Natural killer cell treated with Interleukin-12 subunit alpha and Interleukin-12 subunit beta and Interleukin-15 and Interleukin-18, amount 100 ng/mL, for 72 hours (primary cell): ENCODE data around the gene IFITM5. TPM values are rescaled to one million over a fixed set of nuclear protein-coding genes. Genes with fewer than 3 reads are reported as not detected.

Source experiments
- ATAC-seq, 2 donors: fragments of 150-1000 bp; cut with Tn5 transposase in 1 of 2; sonication (Bioruptor Pico), chemical (Tn5 transposase) in 1 of 2; 2 replicates each; pipeline ENCODE4 v1.10.0; 2021
- DNase-seq: peaks from one replicate; pipeline ENCODE4 v3.0.0; 2022; ENCODE audit warnings: low spot score
- H3K27ac Mint-ChIP-seq, 2 donors: 1 replicate in 1 of 2; 2 replicates in 1 of 2; pipeline ENCODE4 v1.8.0; 2022; ENCODE audit warnings: mixed read lengths in 2 of 2, mild to moderate bottlenecking in 1 of 2, moderate library complexity in 1 of 2
- H3K27me3 Mint-ChIP-seq, 2 donors: 1 replicate in 1 of 2; 2 replicates in 1 of 2; pipeline ENCODE4 v1.8.0; 2022; ENCODE audit warnings: mixed read lengths in 2 of 2
- H3K36me3 Mint-ChIP-seq: one replicate; pipeline ENCODE4 v1.8.0; 2022; ENCODE audit warnings: mixed read lengths
- H3K4me1 Mint-ChIP-seq, 2 donors: 1 replicate in 1 of 2; 2 replicates in 1 of 2; pipeline ENCODE4 v1.8.0; 2022; ENCODE audit warnings: low read depth in 2 of 2, mixed read lengths in 2 of 2, mild to moderate bottlenecking in 1 of 2
- H3K4me3 Mint-ChIP-seq: one replicate; pipeline ENCODE4 v1.8.0; 2022; ENCODE audit warnings: mixed read lengths
- H3K9me3 Mint-ChIP-seq: 2 replicates; pipeline ENCODE4 v1.8.0; 2022; ENCODE audit warnings: mixed read lengths
- total RNA-seq, 2 donors: library from RNA; stranded (reverse); gene quantifications; one replicate each; pipeline ENCODE4 v1.2.3, GENCODE V29; 2022

IFITM5 gene
- total RNA-seq, 2 donors from 2014 or later = not detected

DNA sequence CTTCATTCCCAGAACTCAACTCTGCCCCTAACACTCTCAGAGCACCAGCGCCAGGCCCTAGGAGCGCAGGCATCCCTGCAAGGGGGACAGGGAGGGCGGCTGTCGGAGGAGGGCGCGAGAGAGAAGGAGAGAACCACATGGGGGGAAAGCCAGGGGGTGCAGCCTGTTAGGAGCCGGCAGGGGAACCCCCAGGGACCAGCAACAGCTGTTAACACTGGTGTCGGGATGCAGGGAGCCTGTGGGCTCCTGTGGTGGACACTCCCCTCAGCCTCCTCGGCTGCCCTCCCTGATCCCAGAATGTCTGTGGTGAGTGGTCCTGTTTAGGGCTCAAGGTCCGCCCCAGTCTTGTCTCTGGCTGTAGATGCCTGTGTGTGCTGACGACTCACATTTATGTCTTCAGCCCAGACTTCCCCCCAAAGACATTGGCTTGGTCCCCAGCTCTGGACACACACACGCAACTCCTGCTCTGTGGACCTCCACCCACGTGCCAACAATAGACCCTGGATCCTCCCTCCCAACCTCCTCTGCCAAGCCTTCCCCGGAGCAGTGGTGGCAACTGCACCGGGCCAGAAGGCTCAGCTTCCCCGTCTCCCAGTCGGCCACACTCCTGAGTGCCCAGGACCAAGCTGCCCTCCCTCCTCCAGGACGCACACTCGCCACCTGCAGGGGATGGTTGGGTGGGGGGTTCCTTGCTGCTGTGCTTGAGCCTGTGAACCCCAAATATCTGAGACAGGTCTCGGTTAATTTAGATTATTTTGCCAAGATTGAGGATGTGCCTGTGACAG is 817 bp upstream of the IFITM5 start:
- no peak overlapping the region for H3K4me3 Mint-ChIP-seq

DNA sequence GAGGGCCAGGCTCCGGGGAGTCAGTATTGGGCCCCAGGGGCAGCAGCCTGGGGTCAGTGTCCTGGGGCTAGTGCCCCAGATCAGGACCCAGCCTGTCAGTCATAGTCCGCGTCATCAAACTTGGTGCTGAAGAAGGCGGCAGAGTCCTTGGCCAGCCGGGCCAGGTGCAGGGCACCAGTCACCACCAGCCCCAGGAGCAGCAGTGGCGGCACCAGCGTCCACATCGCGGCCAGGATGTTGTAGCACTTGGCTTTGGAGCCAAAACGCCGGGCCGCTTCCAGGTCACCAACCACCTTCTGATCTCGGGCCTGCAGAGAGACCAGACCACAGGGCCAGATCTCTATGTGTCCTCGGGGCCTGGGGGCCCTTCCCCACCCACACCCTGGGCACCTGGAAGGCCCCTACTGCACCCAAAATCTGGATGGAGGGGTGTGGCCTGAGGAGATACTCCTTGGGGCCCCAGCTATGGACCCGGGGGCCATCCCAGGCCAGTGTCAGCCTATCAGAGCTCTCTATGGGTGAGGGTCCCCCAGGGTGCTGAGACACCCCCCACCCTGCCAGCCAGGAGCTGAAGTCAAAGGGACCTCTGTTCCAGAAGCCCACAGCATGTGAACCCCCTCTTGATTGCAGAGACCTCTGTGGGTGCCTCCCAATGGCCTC is 790 bp downstream of the IFITM5 start:
- Mint-ChIP-seq H3K27me3 (peaks cover 0 to 2% of the 10 kb centered on the region in 2 donors), H3K4me1 (peaks cover 13 to 16% of the 10 kb centered on the region in 2 donors), H3K9me3 (no peaks in the 10 kb centered on the region), H3K27ac (no peak overlapping the region), H3K36me3 (no peaks in the 10 kb centered on the region), H3K4me3 (no peak overlapping the region)
- peak; percentile 44 for DNase-seq
- ATAC-seq = no peak

More for the DNA sequence above, 817 bp upstream of the IFITM5 start:
- DNase-seq = no peak
- no peak overlapping the region for H3K27ac Mint-ChIP-seq
- peaks cover 0 to 2% of the 10 kb centered on the region in 2 donors for H3K27me3 Mint-ChIP-seq
- H3K9me3 Mint-ChIP-seq = no peaks in the 10 kb centered on the region
- no peaks in the 10 kb centered on the region for H3K36me3 Mint-ChIP-seq
- no peak for ATAC-seq
- H3K4me1 Mint-ChIP-seq = peaks cover 13 to 16% of the 10 kb centered on the region in 2 donors

DNA sequence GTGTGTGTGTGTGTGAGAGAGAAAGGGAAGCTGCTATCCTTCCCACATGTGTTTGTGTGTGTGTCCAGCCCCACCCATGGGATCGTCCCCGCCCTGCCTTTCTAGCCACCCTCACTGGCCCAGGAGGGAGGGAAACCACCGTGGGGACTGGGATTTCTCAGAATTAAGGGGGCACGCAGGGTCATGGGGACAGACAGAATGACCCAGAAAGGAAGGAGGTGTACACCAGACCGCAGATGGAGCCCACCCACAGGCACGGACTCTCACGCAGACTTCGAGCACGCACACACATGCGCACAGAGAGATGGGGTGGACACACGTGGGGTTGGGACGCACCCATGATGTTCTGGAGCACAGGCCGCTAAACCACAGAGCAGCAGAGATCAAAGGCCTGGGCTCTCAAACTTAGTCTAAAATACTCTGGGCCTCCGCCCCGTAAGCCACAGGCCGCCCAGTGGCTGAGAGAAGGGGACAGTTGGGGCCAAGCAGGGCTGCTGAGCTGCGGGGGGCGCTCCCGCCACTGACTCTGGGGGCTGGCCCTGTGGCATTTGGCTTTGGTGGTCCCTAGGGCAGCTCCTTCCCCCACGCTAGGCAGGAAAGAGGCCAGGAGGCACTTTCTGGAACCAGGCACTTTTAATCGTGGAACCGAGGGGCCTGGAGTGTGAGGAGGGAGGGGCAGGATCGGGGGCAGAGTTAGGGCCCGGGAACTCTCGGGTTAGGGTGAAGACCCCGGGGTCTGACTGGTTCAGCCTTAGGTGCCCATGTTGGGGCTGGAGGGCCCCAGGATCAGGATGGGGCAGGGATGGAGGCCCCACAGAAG is 1.5 kb downstream of the IFITM5 start:
- ATAC-seq (peak; percentile 74 to 76), DNase-seq (peak; percentile 52)
- no peaks in the 10 kb centered on the region for H3K36me3 Mint-ChIP-seq
- no peaks in the 10 kb centered on the region for H3K9me3 Mint-ChIP-seq
- H3K4me3 Mint-ChIP-seq = peak overlapping the region; percentile 66
- no peaks in the 10 kb centered on the region for H3K27me3 Mint-ChIP-seq
- peaks cover 11 to 12% of the 10 kb centered on the region in 2 donors for H3K4me1 Mint-ChIP-seq
- peak overlapping the region; percentile 56 to 57 for H3K27ac Mint-ChIP-seq

DNA sequence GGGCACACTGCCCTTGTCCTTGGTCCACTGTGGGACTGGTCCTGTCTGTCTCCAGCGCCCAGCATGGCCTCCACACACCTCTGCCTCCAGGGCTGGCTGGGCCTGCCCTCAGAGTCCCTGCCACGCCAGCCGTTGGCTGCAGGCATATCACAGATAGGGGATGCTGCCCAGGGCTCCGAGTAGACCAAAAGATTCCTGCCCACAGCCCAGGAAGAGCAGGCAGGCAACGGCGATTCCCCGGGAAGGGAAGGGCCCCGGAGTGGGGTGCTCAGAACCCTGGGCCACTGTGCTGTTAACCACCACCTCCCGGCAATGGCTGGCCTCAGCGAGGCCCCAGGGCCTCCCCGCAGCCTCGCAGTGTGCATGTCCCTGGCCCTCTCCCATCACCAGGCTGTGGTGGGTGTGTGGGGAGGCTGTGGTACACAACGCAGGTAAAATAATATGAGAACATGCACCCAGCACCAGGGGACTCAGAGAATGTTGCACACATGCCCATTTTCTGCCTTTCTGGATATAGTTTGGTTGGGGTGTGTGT is 2.2 kb downstream of the IFITM5 start:
- ATAC-seq (peak; percentile 10 to 25), DNase-seq (no peak)
- Mint-ChIP-seq H3K4me3 (peak overlapping the region; percentile 66), H3K36me3 (no peaks in the 10 kb centered on the region), H3K27ac (peak overlapping the region in 1 of 2 donors; percentile 56), H3K9me3 (no peaks in the 10 kb centered on the region), H3K4me1 (peaks cover 11% of the 10 kb centered on the region in 2 donors), H3K27me3 (no peaks in the 10 kb centered on the region)

DNA sequence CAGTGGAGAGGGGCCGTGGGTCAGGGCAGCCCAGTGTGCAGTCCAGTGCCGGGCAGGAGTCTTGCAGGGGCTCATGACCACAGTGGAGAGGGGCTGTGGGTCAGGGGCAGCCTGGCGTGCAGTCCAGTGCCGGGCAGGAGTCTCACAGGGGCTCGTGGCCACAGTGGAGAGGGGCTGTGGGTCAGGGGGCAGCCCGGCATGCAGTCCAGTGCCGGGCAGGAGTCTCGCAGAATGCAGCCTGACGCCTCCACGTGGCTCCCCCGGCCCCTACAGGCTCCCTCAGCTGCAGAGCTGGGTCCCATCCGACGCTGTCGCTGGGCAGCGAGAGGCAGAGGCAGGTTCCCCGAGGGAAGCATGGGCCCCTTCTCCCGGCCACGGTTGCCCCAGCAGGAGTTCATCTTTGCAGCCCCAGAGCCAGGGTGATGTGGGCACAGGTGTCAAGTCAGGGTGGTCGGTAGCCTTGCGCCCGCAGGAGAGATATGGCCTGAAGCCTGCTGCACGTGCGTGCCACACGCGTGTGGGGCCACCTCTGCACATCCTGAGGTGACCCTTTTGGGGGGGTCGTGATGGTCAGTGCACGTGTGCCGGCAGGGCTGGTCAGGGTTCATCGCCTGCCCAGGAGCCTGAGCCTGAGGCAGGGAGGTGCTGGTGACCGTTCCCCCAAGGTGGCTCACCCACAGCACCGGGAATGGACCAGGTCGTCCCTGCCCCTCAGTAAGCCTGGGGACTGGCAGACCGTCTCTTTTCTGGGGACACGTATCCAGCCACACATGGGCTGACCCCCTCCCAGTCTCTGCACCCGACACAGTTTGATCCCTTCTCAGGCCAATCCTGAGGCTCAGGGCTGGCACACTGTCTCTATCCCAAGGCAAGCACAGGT is 2.9 kb downstream of the IFITM5 start:
- ATAC-seq (no peak), DNase-seq (no peak)
- no peaks in the 10 kb centered on the region for H3K36me3 Mint-ChIP-seq
- H3K27ac Mint-ChIP-seq = no peak overlapping the region
- no peaks in the 10 kb centered on the region for H3K27me3 Mint-ChIP-seq
- H3K9me3 Mint-ChIP-seq = no peaks in the 10 kb centered on the region
- H3K4me3 Mint-ChIP-seq = no peak overlapping the region
- peaks cover 11% of the 10 kb centered on the region in 2 donors for H3K4me1 Mint-ChIP-seq

DNA sequence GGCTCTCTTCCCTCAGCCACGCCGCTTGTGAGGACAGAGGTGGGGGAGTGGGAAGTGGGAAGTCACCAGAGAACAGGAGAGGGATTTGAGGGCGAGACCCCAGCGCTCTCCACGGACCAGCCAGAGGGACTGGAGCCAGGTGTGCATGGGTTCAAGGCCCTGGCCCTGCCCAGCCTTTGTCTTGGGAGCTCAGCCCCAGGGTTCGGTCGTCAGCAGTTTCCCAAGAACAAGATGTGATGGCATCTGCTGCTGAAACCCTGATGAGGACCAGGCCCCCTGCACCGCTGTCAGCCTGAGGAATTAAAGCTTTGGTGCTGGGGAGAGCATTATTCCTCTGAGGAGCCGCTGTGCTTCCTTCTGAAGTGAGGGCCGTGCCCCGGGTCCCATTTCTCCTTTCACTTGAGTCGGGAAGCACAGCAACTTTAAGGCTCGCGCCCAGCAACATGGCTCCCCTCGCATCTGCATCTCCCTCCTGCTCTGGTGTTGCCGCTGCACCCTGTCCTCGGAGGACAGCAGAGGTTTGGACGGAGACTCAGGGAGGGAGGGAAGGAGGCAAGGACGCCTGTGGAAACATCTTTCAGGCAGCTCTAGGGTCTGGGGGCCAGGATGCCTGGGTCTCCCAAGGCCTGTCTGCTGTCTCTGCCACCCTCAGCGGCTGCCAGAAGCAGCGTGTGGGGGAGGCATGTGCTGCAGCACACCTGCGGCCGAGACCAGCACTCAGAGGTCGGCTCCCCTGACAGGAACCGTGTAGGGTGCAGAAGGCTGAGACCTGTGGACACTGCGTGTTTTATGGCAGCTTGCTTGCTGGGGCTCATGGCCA is 3.8 kb downstream of the IFITM5 start:
- ATAC-seq (no peak), DNase-seq (no peak)
- H3K27ac Mint-ChIP-seq = no peak overlapping the region
- H3K4me1 Mint-ChIP-seq = peaks cover 16 to 17% of the 10 kb centered on the region in 2 donors
- H3K36me3 Mint-ChIP-seq = no peaks in the 10 kb centered on the region
- no peaks in the 10 kb centered on the region for H3K27me3 Mint-ChIP-seq
- no peak overlapping the region for H3K4me3 Mint-ChIP-seq
- H3K9me3 Mint-ChIP-seq = no peaks in the 10 kb centered on the region

DNA sequence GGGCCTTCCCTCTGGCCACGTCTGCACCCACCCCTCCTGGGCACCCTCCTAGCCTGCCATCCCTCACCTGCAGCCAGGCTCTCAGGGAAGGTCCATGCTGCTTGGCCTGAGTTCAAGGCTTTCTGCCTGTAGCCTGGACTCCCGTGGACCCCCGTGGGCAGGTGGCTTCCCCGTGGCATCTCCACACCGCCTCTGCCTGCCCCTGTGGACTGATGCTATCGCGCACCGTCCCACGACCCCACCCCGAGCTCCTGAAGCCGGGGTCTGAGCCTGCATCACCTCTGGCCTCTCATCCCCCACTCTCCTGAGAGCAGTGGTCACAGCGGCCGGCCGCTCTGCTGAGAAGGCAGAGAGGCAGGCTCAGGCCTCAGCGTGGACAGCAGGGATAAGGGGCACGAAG is 4.5 kb downstream of the IFITM5 start:
- Mint-ChIP-seq H3K36me3 (no peaks in the 10 kb centered on the region), H3K27ac (no peak overlapping the region), H3K9me3 (no peaks in the 10 kb centered on the region), H3K4me1 (peaks cover 17 to 18% of the 10 kb centered on the region in 2 donors), H3K27me3 (no peaks in the 10 kb centered on the region), H3K4me3 (no peak overlapping the region)
- ATAC-seq = no peak
- DNase-seq = no peak

DNA sequence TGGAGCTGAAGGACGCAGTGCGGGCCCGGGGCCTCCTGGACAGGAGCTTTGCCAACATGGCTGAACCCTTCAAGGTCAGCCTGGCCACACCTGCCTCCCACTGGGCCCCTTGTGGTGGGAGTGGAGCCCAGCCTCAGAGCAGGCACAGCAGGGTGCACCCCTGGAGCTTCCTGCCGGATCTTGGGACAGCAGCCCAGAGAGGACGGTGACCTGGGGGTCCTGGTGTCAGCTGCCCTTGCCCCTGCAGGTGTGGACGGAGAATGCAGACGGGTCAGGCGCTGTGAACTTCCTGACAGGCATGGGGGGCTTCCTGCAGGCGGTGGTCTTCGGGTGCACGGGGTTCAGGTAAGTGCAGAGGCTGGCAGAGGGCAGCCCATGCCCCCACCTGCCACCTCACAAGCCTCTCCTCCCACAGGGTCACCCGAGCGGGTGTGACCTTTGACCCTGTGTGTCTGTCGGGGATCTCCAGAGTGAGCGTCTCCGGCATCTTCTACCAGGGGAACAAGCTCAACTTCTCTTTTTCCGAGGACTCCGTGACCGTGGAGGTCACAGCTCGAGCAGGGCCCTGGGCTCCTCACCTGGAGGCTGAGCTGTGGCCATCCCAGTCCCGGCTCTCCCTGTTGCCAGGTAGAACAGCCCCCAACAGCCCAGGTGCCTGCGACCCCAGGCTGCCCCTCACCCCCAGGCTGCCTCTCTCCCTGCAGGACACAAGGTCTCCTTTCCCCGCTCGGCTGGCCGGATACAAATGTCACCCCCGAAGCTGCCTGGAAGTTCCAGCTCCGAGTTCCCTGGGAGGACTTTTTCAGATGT is 5.3 kb downstream of the IFITM5 start:
- no peak overlapping the region for H3K27ac Mint-ChIP-seq
- DNase-seq = no peak
- ATAC-seq = no peak
- no peaks in the 10 kb centered on the region for H3K27me3 Mint-ChIP-seq
- H3K4me3 Mint-ChIP-seq = no peak overlapping the region
- no peaks in the 10 kb centered on the region for H3K9me3 Mint-ChIP-seq
- H3K4me1 Mint-ChIP-seq = peaks cover 17 to 20% of the 10 kb centered on the region in 2 donors
- no peaks in the 10 kb centered on the region for H3K36me3 Mint-ChIP-seq

DNA sequence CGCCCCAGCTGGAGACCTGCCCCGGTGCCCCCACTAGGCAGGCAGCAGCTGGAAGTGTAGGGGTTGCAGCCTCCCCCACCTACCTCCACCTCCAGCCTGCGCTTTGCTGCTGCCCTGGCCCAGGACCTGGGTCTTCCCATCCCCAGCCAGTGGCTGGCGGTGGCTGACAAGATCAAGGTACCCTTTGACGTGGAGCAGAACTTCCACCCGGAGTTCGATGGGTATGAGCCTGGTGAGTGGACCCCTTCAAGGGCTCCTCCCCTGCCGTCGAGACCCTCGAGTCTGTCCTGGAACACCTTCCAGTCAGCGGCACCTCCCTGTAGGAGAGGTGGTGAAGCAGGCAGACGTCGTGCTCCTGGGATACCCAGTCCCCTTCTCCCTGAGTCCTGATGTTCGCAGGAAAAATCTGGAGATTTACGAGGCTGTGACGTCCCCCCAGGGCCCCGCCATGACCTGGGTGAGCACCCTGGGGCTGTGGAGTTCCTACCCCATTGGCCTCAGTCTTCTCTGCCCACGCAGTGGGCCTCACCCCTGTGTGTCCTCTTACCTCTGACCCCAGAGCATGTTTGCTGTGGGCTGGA is 6.0 kb downstream of the IFITM5 start:
- peaks cover 17 to 20% of the 10 kb centered on the region in 2 donors for H3K4me1 Mint-ChIP-seq
- no peak overlapping the region for H3K27ac Mint-ChIP-seq
- no peaks in the 10 kb centered on the region for H3K36me3 Mint-ChIP-seq
- H3K9me3 Mint-ChIP-seq = no peaks in the 10 kb centered on the region
- DNase-seq (no peak), ATAC-seq (no peak)
- no peak overlapping the region for H3K4me3 Mint-ChIP-seq
- no peaks in the 10 kb centered on the region for H3K27me3 Mint-ChIP-seq

DNA sequence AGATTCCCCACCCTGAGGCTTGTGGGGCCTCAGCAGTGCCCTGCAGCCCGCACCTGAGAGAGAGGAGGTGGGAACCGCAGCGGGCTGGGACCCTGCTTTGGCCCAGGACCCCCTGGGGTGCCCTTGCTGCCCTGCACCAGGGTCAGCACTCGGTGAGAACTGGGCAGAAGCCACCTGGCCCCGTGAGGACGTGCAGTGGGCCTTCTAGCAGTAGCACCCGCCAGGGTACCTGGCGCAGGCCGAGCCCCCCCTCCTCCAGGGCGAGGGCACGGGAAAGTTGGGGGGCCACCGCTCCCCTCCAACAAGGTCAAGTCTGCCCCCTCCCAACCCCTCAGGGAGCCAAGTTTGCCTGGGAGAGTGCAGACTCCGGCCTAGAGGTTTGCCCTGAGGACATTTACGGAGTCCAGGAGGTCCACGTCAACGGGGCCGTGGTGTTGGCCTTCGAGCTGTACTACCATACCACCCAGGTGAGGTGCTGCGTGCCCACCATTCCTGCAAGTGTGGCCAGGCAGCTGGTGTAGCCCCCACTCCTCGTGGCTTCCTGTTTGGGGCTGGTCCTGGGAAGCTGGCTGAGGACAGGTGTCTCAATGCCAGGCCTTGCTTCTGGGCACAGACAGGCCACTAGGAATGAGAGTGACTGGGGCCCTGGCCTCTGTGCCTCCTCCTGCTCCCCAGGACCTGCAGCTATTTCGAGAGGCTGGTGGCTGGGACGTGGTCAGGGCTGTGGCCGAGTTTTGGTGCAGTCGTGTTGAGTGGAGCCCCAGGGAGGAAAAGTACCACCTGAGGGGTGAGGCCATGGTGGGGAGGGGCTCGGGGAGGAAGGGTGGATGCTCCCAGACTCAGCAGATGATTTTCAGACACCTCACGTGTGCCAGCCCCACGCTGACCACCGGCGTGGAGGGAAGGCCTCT is 6.9 kb downstream of the IFITM5 start:
- Mint-ChIP-seq H3K4me1 (peaks cover 20 to 23% of the 10 kb centered on the region in 2 donors), H3K36me3 (no peaks in the 10 kb centered on the region), H3K27ac (no peak overlapping the region), H3K4me3 (no peak overlapping the region), H3K27me3 (peaks cover 0 to 3% of the 10 kb centered on the region in 2 donors), H3K9me3 (no peaks in the 10 kb centered on the region)
- DNase-seq = no peak
- no peak for ATAC-seq
